Measurements from ENCODE around the gene PMAIP1.

DNA sequence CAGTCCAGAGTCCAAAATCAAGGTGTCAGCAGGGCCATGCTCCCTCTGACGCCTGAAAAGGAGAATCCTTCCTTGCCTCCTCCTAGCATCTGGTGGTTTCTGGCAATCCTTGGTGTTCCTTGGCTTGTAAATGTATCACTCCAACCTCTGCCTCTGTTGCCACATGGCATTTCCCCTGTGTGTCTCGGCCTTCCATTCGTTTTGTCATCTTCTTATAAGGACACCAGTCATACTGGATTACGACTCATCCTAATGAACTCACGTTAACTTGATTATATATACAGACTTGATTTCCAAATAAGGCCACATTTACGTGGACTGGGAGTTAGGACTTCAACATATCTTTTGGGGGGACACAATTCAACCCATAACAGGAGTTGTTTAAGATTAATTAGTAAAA, 15.8 kb downstream of the PMAIP1 start:
- TF ChIP-seq BHLHE40 (IDR thresholded peaks at IDR 0.05; ENCODE audit: borderline replicate concordance) = no peak
- no peak for TF ChIP-seq NFRKB (IDR thresholded peaks at IDR 0.05)
- no peak for TF ChIP-seq SP1 (IDR thresholded peaks at IDR 0.05)
- TF ChIP-seq, protein P1, sequence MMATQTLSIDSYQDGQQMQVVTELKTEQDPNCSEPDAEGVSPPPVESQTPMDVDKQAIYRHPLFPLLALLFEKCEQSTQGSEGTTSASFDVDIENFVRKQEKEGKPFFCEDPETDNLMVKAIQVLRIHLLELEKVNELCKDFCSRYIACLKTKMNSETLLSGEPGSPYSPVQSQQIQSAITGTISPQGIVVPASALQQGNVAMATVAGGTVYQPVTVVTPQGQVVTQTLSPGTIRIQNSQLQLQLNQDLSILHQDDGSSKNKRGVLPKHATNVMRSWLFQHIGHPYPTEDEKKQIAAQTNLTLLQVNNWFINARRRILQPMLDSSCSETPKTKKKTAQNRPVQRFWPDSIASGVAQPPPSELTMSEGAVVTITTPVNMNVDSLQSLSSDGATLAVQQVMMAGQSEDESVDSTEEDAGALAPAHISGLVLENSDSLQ (IDR thresholded peaks at IDR 0.05) = no peak
- no peak for TF ChIP-seq L3MBTL2 (conservative IDR thresholded peaks at IDR 0.05)
- TF ChIP-seq FOXM1 (IDR thresholded peaks at IDR 0.05; ENCODE audit: borderline replicate concordance) = no peak
- TF ChIP-seq ARNT (IDR thresholded peaks at IDR 0.05) = no peak
- no peak for TF ChIP-seq SUZ12 (IDR thresholded peaks at IDR 0.05)
- no peak for TF ChIP-seq LEF1 (IDR thresholded peaks at IDR 0.05; ENCODE audit: borderline replicate concordance)
- no peak for TF ChIP-seq TARDBP (IDR thresholded peaks at IDR 0.05)
